Stimulated activated CD8-positive, alpha-beta memory T cell treated with anti-CD3 and anti-CD28 coated beads, Interleukin-2, amount 100 ng/mL, for 1 hour (primary cell): ENCODE measurements around the gene ADAMTSL4.
"Not testable (repeated sequence)": the region's sequence is repeated elsewhere in the genome, so short reads cannot be mapped to it uniquely, and the experiment has no call there.

Experiments
- DNase-seq, 2 donors: peaks; one replicate each; pipeline ENCODE4 v3.0.0-alpha.2; 2020; ENCODE audit warnings: low read depth in 2 of 2

ADAMTSL4 gene

GRCh38 chr1:150567341-150567716 lies 18.1 kb downstream of the ADAMTSL4 start:
- no peak for DNase-seq

DNA sequence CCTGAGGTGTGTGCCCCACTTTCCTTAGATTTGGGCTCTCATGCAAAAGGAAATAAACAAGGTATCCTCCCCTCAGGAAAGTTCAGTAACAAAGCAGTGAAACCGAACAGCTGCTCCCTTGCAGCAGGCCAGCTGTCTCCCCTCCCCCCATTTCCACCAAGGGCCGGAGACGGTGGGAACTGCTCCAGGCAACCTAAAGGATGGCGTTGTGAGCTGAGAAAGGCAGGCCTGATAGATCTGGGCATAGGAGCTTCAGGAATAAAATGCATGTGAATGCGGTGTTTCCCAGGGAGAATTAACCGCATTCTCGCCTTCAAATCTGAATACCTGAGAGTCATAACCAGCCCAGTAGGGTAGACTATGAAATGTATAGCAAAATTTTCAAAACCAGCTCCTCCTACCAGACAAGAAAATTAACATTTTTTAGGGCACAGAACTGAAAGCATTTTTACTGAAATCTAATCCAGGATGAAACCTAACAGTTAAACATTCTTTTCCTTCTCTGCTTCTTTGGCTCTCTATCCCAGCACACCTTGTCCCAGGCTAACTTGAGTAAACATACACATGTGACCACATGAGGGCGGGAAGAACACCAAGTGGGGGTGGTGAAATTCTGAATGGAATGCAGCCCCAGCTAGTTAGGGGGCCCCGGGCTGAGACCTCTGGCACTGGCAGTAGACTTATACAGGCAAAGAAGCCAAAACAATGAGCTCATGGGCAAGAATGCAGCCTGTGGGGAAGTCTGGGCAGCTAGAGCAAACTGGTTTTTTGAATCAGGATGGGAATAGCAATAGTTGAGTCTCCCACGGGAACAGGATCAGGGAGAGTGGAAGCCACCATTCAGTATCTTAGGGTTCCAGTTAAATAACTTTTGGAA lies 18.7 kb downstream of the ADAMTSL4 start:
- DNase-seq = no peak

DNA sequence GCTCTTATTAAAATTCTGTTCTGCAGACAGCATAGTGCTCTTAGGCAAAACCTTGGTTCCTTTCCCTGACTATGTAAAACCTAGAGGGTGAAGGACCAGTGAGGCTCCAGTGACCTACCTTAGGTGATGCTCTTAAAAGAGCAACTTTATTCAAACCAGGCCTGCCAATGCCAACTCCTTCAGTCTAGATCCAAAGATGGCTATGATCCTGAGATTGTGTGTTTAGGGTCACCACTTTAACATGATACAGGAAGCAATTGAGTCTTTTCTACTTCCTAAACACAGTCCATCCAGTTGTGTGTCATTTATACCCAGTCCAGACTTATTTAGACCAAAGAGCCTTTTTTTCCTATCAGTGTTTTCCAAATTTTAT lies 19.4 kb downstream of the ADAMTSL4 start:
- no peak for DNase-seq

- no peak for DNase-seq
Observed at GRCh38 chr1:150572918-150573647, 23.9 kb downstream of the ADAMTSL4 start.

DNA sequence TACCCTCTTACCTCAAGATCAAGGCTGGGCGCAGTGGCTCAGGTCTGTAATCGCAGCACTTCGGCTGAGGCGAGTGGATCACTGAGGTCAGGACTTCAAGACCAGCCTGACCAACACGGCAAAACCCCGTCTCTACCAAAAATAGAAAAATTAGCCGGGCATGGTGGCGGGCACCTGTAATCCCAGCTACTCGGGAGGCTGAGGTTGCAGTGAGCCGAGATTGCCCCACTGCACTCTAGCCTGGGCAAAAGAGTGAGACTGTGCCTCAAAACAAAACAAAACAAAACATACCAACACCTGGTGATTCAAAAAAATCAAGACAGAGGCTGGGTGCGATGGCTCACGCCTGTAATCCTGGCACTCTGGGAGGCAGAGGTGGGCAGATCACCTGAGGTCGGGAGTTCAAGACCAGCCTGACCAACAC lies 24.5 kb downstream of the ADAMTSL4 start:
- DNase-seq = not testable (repeated sequence)

GRCh38 chr1:150574260-150575071 lies 25.3 kb downstream of the ADAMTSL4 start:
- DNase-seq = no peak

DNA sequence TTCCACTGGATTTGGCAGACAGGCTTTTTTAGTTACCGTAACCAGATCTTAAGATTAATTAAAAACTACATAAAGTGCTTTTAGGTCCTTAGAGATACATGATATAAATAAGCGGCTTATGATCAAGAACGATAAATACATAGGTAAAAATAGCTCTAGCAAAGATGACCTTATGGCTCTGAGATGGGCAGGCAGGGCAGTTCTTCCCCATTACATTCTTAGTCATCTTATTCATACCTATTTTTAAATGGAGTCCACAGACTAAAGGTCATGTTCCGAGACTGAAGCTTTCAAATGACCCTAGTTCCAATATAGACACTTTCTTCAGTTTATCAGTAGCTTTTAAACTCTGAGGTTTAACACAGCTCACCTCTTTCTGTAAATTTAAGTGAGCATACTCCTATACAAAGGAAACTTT lies 25.9 kb downstream of the ADAMTSL4 start:
- DNase-seq = no peak

DNA sequence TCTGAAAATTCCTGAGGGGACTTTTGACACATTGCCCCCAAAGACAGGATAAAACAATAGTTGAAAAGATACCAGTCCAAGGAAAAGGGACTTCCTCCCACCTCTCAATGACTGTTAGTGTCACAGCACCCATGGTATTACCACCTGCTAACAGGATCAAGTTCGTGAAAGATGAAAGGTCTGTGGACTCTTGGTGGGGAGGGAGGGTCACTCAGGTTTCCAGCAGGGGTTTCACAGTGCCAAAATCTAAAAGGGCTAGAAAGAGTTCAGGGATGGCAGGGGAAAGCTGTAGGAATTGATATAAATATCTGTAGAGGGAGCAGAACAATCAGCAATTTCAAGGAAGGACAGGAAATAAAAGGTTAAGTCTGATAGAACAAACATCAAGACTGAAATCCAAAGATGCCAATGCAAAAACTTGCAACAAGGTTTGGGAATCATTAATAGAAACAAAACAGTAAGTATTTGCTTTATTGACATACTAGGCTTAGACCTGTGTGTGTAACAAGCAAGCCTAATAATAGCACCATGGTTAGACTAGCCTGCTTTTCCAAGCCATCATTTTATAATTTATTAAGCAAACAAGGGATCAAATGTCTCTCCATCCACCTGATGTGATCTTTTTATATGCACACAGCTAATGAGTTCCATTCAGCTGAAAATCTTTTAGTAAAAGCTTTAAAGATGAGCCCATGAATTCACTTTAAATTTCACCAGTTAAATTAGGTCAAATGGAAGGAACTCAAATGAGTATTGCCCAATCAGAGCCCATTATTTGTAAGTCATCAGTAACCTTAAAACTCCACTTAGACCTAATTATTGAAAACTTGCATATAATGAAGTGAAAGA lies 26.5 kb downstream of the ADAMTSL4 start:
- DNase-seq = no peak

GRCh38 chr1:150576367-150576711 lies 27.1 kb downstream of the ADAMTSL4 start:
- no peak for DNase-seq

- no peak for DNase-seq
Observed at GRCh38 chr1:150576794-150577556, 27.8 kb downstream of the ADAMTSL4 start.

DNA sequence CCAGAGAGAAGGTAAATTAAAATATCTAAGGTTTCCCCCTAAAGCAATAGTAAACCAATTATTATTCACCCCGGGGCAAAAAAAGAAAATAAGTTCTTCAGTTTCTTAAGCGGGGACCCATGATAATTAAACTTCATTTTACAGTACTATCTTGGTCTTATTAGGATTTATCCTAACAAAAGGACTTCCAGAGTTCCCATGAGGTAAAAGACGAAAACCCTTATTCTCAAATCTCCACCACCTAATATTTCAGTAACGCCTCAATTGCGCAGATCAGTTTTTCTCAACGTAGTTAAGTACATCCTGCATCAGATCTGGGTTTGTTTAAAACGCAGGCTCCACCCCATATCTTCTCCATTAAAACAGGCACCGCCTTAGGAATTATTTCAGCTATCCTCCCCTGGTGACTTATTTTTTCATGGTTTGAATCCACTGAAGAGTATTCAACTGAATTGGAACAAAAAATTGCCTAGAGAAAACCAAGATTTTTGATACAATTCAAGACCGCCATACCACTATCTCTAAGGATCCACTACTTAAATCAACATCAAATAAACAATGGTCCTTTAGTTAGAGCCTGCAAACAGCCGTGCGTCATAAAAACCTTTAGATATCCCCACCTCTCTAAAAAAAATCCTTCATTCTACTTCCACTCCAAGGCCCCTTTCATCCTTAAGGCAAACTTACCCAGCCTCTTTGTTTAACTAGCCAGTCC lies 28.5 kb downstream of the ADAMTSL4 start:
- DNase-seq = no peak

DNA sequence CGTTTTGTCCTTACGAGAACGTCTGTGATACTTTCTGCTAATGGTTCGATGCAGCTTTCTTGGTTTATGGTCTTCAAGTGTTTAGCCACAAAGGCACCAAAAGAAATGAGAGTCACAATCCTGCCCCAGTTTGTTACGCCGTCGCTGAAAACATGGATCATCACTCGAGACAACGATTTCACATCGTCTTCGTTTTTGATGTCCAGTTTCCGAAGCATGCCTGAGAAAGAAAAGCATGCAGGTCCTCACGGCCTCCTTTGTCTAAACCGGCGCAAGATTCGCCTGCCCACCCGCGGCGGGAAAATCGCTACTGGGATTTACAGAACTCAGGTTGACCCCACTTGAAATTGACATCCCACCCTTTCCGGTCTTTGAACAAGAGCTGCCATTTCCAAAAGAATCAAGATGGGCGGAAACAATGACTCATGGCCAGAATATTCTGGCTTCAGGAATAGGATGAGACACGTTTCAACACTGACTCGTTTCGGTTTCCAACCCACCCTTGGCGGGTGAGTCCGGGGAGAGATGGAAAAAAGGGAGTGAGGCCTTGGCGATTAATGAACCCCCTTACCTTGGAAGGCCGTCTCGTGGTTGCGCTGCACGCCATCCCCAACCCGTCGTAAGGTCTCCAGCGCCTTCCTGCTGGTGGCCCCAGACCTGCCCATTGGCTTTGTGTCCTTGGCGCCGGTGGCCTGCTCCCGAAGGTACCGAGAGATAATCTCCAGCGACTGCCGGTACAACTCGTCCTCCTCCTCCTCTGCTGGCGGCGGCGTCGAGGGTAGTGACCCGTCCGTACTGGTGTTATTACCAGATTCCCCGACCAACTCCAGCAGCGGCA lies 29.3 kb downstream of the ADAMTSL4 start:
- no peak for DNase-seq

- DNase-seq = peak; percentile 76 to 81
Observed at GRCh38 chr1:150579110-150579944, 30.1 kb downstream of the ADAMTSL4 start, which contains the start of gene MCL1. TSS of gene MCL1 (minus strand) at chr1:150579610. CDS start at chr1:150579530, 80 bp downstream.

- no peak for DNase-seq
Observed at GRCh38 chr1:150579945-150580642, 30.9 kb downstream of the ADAMTSL4 start.

DNA sequence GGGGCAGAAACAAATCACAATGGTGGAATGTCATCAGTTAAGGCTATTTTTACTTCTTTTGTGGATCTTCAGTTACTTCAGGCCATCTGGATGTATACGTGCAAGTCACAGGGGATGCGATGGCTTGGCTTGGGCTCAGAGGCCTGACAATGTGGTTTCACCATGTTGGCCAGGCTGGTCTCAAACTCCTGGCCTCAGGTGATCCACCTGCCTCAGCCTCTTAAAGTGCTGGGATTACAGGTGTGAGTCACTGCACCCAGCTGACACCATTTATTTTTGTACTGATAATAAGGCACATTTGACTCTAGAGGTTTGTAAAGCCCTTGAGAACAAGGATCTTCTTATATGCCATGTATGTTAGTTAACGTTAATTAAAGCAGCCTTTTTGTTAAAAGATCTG lies 31.8 kb downstream of the ADAMTSL4 start:
- not testable (repeated sequence) for DNase-seq

- DNase-seq = not testable (repeated sequence)
Observed at GRCh38 chr1:150581437-150581836, 32.2 kb downstream of the ADAMTSL4 start.

DNA sequence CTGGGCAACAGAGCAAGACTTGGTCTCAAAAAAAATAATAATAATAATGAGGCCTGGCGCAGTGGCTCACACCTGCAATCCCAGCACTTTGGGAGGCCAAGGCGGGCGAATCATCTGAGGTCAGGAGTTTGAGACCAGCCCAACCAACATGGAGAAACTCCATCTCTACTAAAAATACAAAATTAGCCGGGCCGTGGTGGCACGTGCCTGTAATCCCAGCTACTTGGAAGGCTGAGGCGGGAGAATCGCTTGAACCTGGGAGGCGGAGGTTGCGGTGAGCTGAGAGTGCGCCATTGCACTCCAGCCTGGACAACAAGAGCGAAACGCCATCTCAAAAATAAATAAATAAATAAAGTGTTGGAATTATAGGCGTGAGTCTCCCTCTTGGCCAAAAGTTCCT lies 32.8 kb downstream of the ADAMTSL4 start:
- not testable (repeated sequence) for DNase-seq
